ENCODE measurements around the gene ENAH.

Gene ENAH

GRCh38 chr1:225451340-225451739 lies 201.6 kb downstream of the ENAH start:
- DNase-seq = no peak
- Mint-ChIP-seq H3K36me3 (ENCODE audit: low read depth) (no peaks in the 10 kb centered on the region), H3K27ac (no peak overlapping the region), H3K4me1 (peaks cover 37% of the 10 kb centered on the region), H3K27me3 (ENCODE audit: low read depth, poor library complexity) (no peaks in the 10 kb centered on the region), H3K9me3 (peaks cover 4% of the 10 kb centered on the region), H3K4me3 (no peak overlapping the region)
- TF ChIP-seq, protein P1, sequence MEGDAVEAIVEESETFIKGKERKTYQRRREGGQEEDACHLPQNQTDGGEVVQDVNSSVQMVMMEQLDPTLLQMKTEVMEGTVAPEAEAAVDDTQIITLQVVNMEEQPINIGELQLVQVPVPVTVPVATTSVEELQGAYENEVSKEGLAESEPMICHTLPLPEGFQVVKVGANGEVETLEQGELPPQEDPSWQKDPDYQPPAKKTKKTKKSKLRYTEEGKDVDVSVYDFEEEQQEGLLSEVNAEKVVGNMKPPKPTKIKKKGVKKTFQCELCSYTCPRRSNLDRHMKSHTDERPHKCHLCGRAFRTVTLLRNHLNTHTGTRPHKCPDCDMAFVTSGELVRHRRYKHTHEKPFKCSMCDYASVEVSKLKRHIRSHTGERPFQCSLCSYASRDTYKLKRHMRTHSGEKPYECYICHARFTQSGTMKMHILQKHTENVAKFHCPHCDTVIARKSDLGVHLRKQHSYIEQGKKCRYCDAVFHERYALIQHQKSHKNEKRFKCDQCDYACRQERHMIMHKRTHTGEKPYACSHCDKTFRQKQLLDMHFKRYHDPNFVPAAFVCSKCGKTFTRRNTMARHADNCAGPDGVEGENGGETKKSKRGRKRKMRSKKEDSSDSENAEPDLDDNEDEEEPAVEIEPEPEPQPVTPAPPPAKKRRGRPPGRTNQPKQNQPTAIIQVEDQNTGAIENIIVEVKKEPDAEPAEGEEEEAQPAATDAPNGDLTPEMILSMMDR (IDR thresholded peaks at IDR 0.05) = no peak

GRCh38 chr1:225450491-225451191 lies 202.3 kb downstream of the ENAH start:
- no peak for DNase-seq
- Mint-ChIP-seq H3K9me3 (peaks cover 4% of the 10 kb centered on the region), H3K36me3 (ENCODE audit: low read depth) (no peaks in the 10 kb centered on the region), H3K27ac (no peak overlapping the region), H3K4me1 (peaks cover 44% of the 10 kb centered on the region), H3K4me3 (no peak overlapping the region), H3K27me3 (ENCODE audit: low read depth, poor library complexity) (no peaks in the 10 kb centered on the region)
- TF ChIP-seq, protein P1 (IDR thresholded peaks at IDR 0.05) = no peak

DNA sequence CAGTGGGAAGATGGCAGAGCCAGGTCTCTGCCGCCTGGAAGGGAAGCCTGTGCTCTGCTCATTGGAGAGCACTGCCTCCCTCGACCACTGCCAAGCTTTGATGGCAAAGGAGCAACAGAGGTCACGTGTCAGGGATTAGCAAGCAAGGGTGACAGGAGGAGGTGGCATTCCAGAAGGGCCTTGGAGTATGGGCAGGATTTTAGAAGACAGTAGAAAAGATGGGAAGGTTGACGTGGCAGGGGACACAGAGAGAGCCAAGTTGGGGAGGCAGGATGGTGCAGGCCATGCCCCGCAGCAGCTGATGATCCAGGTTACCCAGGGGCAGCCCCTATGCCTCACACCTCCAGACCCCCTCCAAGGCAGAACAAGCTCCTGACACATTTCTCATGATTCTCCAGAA lies 203.1 kb downstream of the ENAH start:
- no peak for DNase-seq
- Mint-ChIP-seq H3K36me3 (ENCODE audit: low read depth) (no peaks in the 10 kb centered on the region), H3K9me3 (peaks cover under 1% of the 10 kb centered on the region), H3K27ac (no peak overlapping the region), H3K4me3 (no peak overlapping the region), H3K27me3 (ENCODE audit: low read depth, poor library complexity) (no peaks in the 10 kb centered on the region), H3K4me1 (peaks cover 43% of the 10 kb centered on the region)
- TF ChIP-seq, protein P1 (IDR thresholded peaks at IDR 0.05) = no peak

DNA sequence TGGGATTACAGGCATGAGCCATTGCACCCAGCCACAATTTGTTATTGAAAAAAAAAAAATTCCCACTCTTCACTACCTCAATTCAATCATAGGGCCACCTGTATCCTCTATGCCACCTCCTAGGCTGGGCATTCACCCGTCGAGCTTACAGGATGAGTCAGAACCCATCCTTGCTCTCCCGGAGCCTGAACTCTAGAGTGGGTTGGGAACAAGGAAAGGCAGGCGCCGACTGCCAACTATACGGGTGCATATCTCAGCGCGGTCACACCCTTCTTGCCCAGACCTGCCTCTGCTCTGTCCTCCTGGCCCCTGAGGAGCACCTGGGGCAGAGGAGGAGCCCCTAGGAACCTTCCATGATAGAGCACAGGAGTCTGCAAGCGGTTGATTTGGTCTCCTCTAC lies 203.7 kb downstream of the ENAH start:
- Mint-ChIP-seq H3K36me3 (ENCODE audit: low read depth) (no peaks in the 10 kb centered on the region), H3K27ac (peak overlapping the region; percentile 39), H3K4me1 (peaks cover 39% of the 10 kb centered on the region), H3K27me3 (ENCODE audit: low read depth, poor library complexity) (no peaks in the 10 kb centered on the region), H3K4me3 (no peak overlapping the region), H3K9me3 (no peaks in the 10 kb centered on the region)
- DNase-seq = no peak
- TF ChIP-seq, protein P1 (IDR thresholded peaks at IDR 0.05) = no peak

DNA sequence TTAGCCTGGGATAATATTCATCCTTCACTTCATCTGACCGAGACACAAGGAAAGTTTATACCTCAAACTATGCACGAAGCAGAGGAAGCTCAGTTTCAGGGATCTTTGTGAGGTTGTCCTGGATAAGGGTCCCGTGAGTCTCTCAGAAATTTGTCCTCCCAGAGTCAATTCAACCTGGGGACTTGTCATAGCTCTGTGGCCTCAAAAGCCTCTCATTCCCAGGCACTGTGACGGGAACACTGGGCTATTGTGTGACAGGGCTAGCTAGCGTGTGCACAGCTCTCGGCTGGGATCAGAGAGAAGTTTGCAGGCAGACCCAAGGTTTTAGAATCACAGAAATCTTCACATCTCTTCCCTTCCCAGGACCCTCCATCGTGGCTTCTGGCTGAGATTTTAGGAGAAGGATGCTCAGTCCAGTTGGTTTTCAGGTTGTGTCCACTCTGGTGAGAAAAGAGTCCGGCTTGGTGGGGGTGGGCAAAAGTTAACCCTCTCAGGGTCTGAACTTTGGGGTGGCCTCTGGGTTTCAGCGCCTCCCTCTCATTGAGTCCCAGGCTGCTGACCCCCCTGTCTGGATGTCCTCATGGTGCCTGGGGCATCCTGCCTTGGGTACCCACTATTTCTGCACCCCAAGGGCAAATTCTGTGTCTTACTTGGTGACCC lies 204.6 kb downstream of the ENAH start:
- H3K27ac Mint-ChIP-seq = no peak overlapping the region
- H3K4me1 Mint-ChIP-seq = peaks cover 41% of the 10 kb centered on the region
- TF ChIP-seq, protein P1 (IDR thresholded peaks at IDR 0.05) = no peak
- no peaks in the 10 kb centered on the region for H3K27me3 Mint-ChIP-seq (ENCODE audit: low read depth, poor library complexity)
- no peak overlapping the region for H3K4me3 Mint-ChIP-seq
- H3K9me3 Mint-ChIP-seq = no peaks in the 10 kb centered on the region
- no peaks in the 10 kb centered on the region for H3K36me3 Mint-ChIP-seq (ENCODE audit: low read depth)
- DNase-seq = no peak

Measured in nephron progenitor cell (in vitro differentiated cells).